HepG2 (cell line): ENCODE results near the gene PPP2R5D. TPM values are rescaled to one million over a fixed set of nuclear protein-coding genes. Genes with fewer than 3 reads are reported as not detected.

Experiments used
- CCAR2 ChIP-seq: fragments of 200-400 bp; formaldehyde crosslinking; optimal IDR thresholded peaks from 2 replicates; pipeline ENCODE3; 2018; ENCODE audit warnings: low read depth, mild to moderate bottlenecking, low read length, moderate library complexity
- FOSL2 ChIP-seq: sonication (generic); formaldehyde crosslinking; IDR thresholded peaks from 2 replicates; pipeline ENCODE4 v1.4.0; 2020; ENCODE audit warnings: missing genetic modification reagents
- HMGXB3 ChIP-seq: sonication (generic); formaldehyde crosslinking; IDR thresholded peaks from 2 replicates; pipeline ENCODE4 v1.4.0; 2020; ENCODE audit warnings: missing genetic modification reagents, borderline replicate concordance
- HNRNPUL1 ChIP-seq: fragments of 200-400 bp; formaldehyde crosslinking; IDR thresholded peaks from 2 replicates; pipeline ENCODE4 v1.6.1; 2017; ENCODE audit warnings: low read depth, mild to moderate bottlenecking, low read length, moderate library complexity
- RNF2 ChIP-seq: fragments of 450-650 bp; conservative IDR thresholded peaks from 2 replicates; pipeline ENCODE4 v1.6.1; 2016; ENCODE audit warnings: low read depth
- SRSF4 ChIP-seq: fragments of 200-400 bp; formaldehyde crosslinking; IDR thresholded peaks from one replicate; pipeline ENCODE4 v1.6.1; 2018; ENCODE audit warnings: mild to moderate bottlenecking, low read depth, low read length, moderate library complexity; ENCODE audit not compliant: poor library complexity, severe bottlenecking
- STAT6 ChIP-seq: sonication (generic); formaldehyde crosslinking; IDR thresholded peaks from 2 replicates; pipeline ENCODE4 v1.4.0; 2020; ENCODE audit warnings: missing genetic modification reagents, mild to moderate bottlenecking, borderline replicate concordance
- WIZ ChIP-seq: sonication (generic); formaldehyde crosslinking; IDR thresholded peaks from 2 replicates; pipeline ENCODE4 v1.5.1; 2020; ENCODE audit warnings: mild to moderate bottlenecking, missing genetic modification reagents
- XBP1 ChIP-seq: sonication (generic); formaldehyde crosslinking; IDR thresholded peaks from 2 replicates; pipeline ENCODE4 v1.5.0; 2020; ENCODE audit warnings: missing genetic modification reagents
- ZBTB1 ChIP-seq: sonication (generic); formaldehyde crosslinking; IDR thresholded peaks from 2 replicates; pipeline ENCODE4 v1.4.0; 2020; ENCODE audit warnings: missing genetic modification reagents, borderline replicate concordance
- ZNF318 ChIP-seq: sonication (generic); formaldehyde crosslinking; IDR thresholded peaks from 2 replicates; pipeline ENCODE4 v1.4.0; 2020; ENCODE audit warnings: mild to moderate bottlenecking, missing genetic modification reagents
- ZNF34 ChIP-seq: sonication (generic); formaldehyde crosslinking; IDR thresholded peaks from 2 replicates; pipeline ENCODE4 v1.4.0; 2020; ENCODE audit warnings: mild to moderate bottlenecking, missing genetic modification reagents, borderline replicate concordance
- ZNF383 ChIP-seq: sonication (generic); formaldehyde crosslinking; IDR thresholded peaks from 2 replicates; pipeline ENCODE4 v1.4.0; 2020; ENCODE audit warnings: missing genetic modification reagents, mild to moderate bottlenecking, borderline replicate concordance
- polyA plus RNA-seq, 8 experiments: library from polyadenylated mRNA; depleted of rRNA in 3 of 8; stranded (reverse) in 7 of 8; unstranded in 1 of 8; fragments of >200 nt; fragmentation: Illumina TruSeq in 4 of 8; extraction: Trizol in 4 of 8; gene quantifications; 2 replicates each; pipeline versions ENCODE4 v1.2.1 to v1.2.3, GENCODE V29; 2011 to 2016; ENCODE audit warnings: low read depth in 4 of 8, missing spikeins in 1 of 8, mixed read lengths in 1 of 8; ENCODE audit not compliant: insufficient read depth in 1 of 8
- total RNA-seq, 5 experiments: library from RNA; depleted of rRNA; stranded (reverse); fragments of >200 nt; fragmentation: Illumina TruSeq; extraction: Trizol; gene quantifications; 2 replicates each; pipeline ENCODE4 v1.2.3, GENCODE V29; 2016; ENCODE audit warnings: low read depth in 1 of 5

The PPP2R5D gene
- total and polyA plus RNA-seq, 2 of the 13 experiments (the other 11 are each of a cell fraction or from before 2014, with no cell fraction given): 53.7 to 60.4 TPM

GRCh38 chr6:42978839-42979522 lies 5.4 kb upstream of the PPP2R5D start, which contains the start of gene PEX6 (continued):
- peak; percentile 86; the same call in 1 of the 2 replicates for TF ChIP-seq STAT6 (CRISPR knock-in tag)
- TF ChIP-seq ZNF383 (CRISPR knock-in tag): no peak; the same call in 1 of the 2 replicates
- no peak for TF ChIP-seq CCAR2
- TF ChIP-seq FOSL2 (CRISPR knock-in tag): peak; percentile 48; the same call in 1 of the 2 replicates
- TF ChIP-seq ZBTB1 (CRISPR knock-in tag): no peak
- no peak for TF ChIP-seq SRSF4
- no peak for TF ChIP-seq HNRNPUL1
- TF ChIP-seq HMGXB3: peak; percentile 70; the same call in 1 of the 2 replicates
- TF ChIP-seq ZNF34 (CRISPR knock-in tag): no peak
- TF ChIP-seq XBP1 (CRISPR knock-in tag): no peak
- peak; percentile 29; the same call in 1 of the 2 replicates for TF ChIP-seq ZNF318 (CRISPR knock-in tag)
- no peak for TF ChIP-seq WIZ (CRISPR knock-in tag)
- TF ChIP-seq RNF2: 0 out of 2 replicates have a peak, but pooled peaks have one; percentile 30
